ENCODE data around the gene ZNF397. TPM values are rescaled to one million over a fixed set of nuclear protein-coding genes. Genes with fewer than 3 reads are reported as not detected.
"Not testable (repeated sequence)": the region's sequence is repeated elsewhere in the genome, so short reads cannot be mapped to it uniquely, and the experiment has no call there.

Gene ZNF397
- polyA plus RNA-seq = 10 to 100 TPM in 1 of 3 donors, 1 to 10 TPM in 2; 6.9 to 16.0 (median 9.5) TPM

GRCh38 chr18:35240664-35241447 is at the start of gene ZNF397:
Gene ZNF397, plus strand, starts transcription at chr18:35241034. Its CDS starts 1,437 bp downstream, at chr18:35242471.
- WGBS, 3 donors = 0 to 1% (median 0%) methylated on average over 60 of the region's 60 CpGs
- H3K27ac ChIP-seq (ENCODE audit: low read depth, low read length) = peak within 1 kb of the TSS; percentile 66

- 84 to 87% (median 84%) methylated on average over 5 of the region's 5 CpGs for WGBS, 3 donors
- H3K27ac ChIP-seq (ENCODE audit: low read depth, low read length) = no peak overlapping the region
Observed at GRCh38 chr18:35191698-35192025, 49.2 kb upstream of the ZNF397 start.

GRCh38 chr18:35192415-35192814 is 48.4 kb upstream of the ZNF397 start:
- no peak overlapping the region for H3K27ac ChIP-seq (ENCODE audit: low read depth, low read length)
- whole genome bisulfite sequencing, 3 donors = 89 to 95% (median 90%) methylated on average over 4 of the region's 4 CpGs

- WGBS, 3 donors = 37 to 68% (median 66%) methylated on average over 1 of the region's 1 CpG
- H3K27ac ChIP-seq (ENCODE audit: low read depth, low read length) = no peak overlapping the region
Observed at GRCh38 chr18:35193316-35193715, 47.5 kb upstream of the ZNF397 start.

DNA sequence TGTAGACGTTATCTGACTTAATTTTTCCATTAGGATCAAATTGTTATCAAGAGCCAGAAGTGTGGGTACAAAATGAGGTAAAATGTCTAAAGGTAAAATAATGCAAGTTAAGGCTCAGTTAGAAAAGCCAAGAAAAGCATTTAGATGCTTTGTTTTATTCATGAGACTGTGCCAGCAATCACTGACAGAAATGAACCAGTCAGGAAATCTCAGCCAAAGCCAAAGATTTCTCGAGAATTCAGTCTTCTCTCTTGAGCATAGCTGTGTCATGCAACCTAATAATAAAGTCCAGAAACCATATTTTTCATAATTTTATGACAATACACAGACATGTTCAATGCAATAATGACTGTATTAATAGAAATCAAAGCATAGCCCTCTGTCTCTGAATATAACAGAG is 43.5 kb upstream of the ZNF397 start:
- WGBS, 3 donors = 58 to 83% (median 61%) methylated on average over 2 of the region's 2 CpGs
- H3K27ac ChIP-seq (ENCODE audit: low read depth, low read length) = no peak overlapping the region

GRCh38 chr18:35201256-35201931 is 39.4 kb upstream of the ZNF397 start:
- H3K27ac ChIP-seq (ENCODE audit: low read depth, low read length) = no peak overlapping the region
- WGBS, 3 donors = 63 to 76% (median 72%) methylated on average over 5 of the region's 5 CpGs

GRCh38 chr18:35203067-35203466 is 37.8 kb upstream of the ZNF397 start:
- H3K27ac ChIP-seq (ENCODE audit: low read depth, low read length) = no peak overlapping the region

DNA sequence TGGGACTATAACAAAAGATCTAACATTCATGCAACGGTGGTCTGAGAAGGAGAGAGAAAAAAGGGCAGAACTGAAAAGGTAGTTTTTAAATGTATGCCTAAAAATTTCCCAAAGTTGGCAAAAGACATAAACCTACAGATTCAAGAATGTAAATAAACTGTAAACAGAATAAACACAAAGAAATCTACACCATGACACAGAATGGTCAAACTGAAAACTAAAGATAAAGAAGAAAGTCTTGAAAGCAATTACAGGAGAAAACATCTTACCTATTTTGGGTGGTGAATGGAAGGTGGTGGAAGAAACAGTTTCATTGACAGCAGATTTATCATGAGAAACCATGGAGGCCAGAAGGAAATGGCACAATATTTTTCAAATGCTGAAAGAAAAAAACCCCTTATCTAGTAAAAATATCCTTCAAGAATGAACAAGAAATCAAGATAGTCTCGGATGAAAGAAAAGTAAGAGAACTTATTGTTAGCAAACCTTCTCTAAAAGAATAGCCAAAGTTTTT is 35.6 kb upstream of the ZNF397 start:
- H3K27ac ChIP-seq (ENCODE audit: low read depth, low read length) = no peak overlapping the region
- 90 to 94% (median 91%) methylated on average over 2 of the region's 2 CpGs for WGBS, 3 donors

More at GRCh38 chr18:35203067-35203466, 37.8 kb upstream of the ZNF397 start:
- 25 to 43% (median 41%) methylated on average over 3 of the region's 3 CpGs for WGBS, 3 donors

GRCh38 chr18:35205746-35206458 is 34.9 kb upstream of the ZNF397 start:
- 92 to 95% (median 93%) methylated on average over 15 to 23 of the region's 30 CpGs for WGBS, 3 donors
- not testable (repeated sequence) for H3K27ac ChIP-seq (ENCODE audit: low read depth, low read length)

DNA sequence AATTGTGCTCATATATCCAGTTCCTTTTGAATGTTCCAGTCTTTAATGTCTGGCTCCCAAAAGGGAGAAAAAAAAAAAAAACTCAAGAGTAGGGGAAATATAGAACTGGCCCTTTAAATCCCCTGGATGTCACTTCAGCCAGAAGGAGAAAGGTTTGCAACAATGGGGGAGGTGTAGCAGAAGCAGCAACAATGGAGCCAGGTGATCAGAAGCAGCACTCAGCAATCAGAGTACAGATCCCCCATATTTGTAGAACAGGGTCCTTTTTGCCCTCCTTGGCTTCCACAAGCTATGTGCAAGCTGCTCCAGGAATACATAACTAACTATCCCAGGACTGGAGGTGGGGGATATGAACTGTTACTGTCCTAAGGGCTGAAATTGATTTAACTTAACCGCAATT is 25.8 kb upstream of the ZNF397 start:
- 87% methylated on average over 1 of the region's 1 CpG for WGBS, 3 donors
- no peak overlapping the region for H3K27ac ChIP-seq (ENCODE audit: low read depth, low read length)

DNA sequence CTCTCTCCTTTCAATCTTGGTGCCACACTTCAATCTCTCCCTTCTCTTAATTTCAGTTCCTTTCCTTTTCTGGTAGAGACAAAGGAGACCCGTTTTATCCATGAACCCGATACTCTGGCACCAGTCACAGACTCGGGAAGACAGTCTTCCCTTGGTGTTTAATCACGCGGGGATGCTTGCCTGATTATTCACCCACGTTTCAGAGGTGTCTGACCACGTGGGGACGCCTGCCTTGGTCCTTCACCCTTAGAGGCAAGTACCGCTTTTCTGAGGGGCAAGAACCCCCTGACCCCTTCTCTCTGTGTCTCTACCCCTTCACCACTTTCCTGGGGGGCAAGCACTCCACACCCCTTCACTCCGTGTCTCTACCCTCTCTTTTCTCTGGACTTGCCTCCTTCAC is 24.2 kb upstream of the ZNF397 start:
- not testable (repeated sequence) for H3K27ac ChIP-seq (ENCODE audit: low read depth, low read length)
- 83 to 87% (median 87%) methylated on average over 10 of the region's 10 CpGs for WGBS, 3 donors

DNA sequence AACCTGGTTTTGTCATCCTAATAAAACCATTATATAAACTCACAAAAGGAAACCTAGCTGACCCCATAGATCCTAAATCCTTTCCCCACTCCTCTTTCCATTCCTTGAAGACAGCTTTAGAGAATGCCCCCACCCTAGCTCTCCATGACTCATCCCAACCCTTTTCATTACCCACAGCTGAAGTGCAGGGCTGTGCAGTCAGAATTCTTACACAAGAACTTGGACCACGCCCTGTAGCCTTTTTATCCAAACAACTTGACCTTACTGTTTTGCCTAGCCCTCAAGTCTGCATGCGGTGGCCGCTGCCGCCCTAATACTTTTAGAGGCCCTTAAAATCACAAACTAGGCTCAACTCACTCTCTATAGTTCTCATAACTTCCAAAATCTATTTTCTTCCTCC is 21.5 kb upstream of the ZNF397 start:
- 90 to 95% (median 91%) methylated on average over 4 of the region's 4 CpGs for WGBS, 3 donors

GRCh38 chr18:35220424-35220823 is 20.4 kb upstream of the ZNF397 start:
- 64 to 89% (median 76%) methylated on average over 6 of the region's 6 CpGs for WGBS, 3 donors
- no peak overlapping the region for H3K27ac ChIP-seq (ENCODE audit: low read depth, low read length)

More for the DNA sequence above, 21.5 kb upstream of the ZNF397 start:
- H3K27ac ChIP-seq (ENCODE audit: low read depth, low read length) = not testable (repeated sequence)

DNA sequence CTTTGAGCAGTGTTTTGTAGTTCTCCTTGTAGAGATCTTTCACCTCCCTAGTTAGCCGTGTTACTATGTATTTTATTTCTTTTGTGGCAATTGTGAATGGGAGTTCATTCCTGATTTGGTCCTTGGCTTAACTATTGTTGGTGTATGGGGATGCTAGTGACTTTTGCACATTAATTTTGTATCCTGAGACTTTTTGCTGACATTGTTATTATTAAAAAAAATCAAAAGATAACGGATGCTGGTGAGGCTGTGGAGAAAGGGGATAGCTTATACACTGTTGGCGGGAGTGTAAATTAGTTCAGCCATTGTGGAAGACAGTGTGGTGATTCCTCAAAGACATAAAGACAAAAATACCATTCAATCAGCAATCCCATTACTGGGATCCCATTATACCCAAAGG is 17.0 kb upstream of the ZNF397 start:
- no peak overlapping the region for H3K27ac ChIP-seq (ENCODE audit: low read depth, low read length)
- 86 to 92% (median 90%) methylated on average over 3 of the region's 3 CpGs for WGBS, 3 donors

DNA sequence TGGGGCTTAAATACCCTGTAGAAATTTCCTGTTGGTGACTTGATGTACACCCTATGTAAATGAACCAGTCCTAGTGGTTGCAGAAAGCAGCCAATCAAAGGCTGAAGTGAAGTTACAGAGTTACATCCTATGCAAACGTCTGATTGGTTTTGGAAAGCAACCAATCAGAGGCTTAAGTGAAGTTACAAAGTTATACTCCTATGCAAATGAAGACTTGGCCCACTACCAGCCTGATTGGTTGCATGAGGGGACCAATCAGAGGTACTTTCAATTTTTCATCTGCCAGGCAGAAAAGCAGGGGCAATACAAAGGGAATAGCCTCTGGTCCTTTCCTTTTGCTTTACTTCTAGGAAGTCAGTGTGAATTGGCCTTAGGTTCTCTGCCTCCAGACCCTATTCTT is 13.6 kb upstream of the ZNF397 start:
- 68 to 83% (median 74%) methylated on average over 1 of the region's 1 CpG for WGBS, 3 donors
- H3K27ac ChIP-seq (ENCODE audit: low read depth, low read length) = no peak overlapping the region

- WGBS, 3 donors = 0 to 1% (median 1%) methylated on average over 6 of the region's 6 CpGs
Observed at GRCh38 chr18:35231052-35231451, 9.8 kb upstream of the ZNF397 start.

GRCh38 chr18:35236571-35237363 is 4.1 kb upstream of the ZNF397 start:
- H3K27ac ChIP-seq (ENCODE audit: low read depth, low read length) = no peak overlapping the region
- 85 to 91% (median 89%) methylated on average over 1 of the region's 1 CpG for WGBS, 3 donors

More at GRCh38 chr18:35231052-35231451, 9.8 kb upstream of the ZNF397 start:
- no peak overlapping the region for H3K27ac ChIP-seq (ENCODE audit: low read depth, low read length)

- no peak overlapping the region for H3K27ac ChIP-seq (ENCODE audit: low read depth, low read length)
- 75 to 85% (median 84%) methylated on average over 1 of the region's 1 CpG for WGBS, 3 donors
Observed at GRCh38 chr18:35239314-35239713, 1.5 kb upstream of the ZNF397 start.
